GM23248 (cell line): ENCODE data around the gene TRIO. TPM values are rescaled to one million over a fixed set of nuclear protein-coding genes. Genes with fewer than 3 reads are reported as not detected.

Experiments used
- DNase-seq: peaks from one replicate; pipeline ENCODE4 v3.0.0-alpha.2; 2015
- H2AFZ ChIP-seq: fragments of 200-600 bp; sonication (generic); 2 replicates; pipeline ENCODE4 v1.6.1; 2016; ENCODE audit warnings: antibody characterized with exemption
- H3F3A ChIP-seq: fragments of 200-600 bp; sonication (generic); 2 replicates; pipeline ENCODE4 v1.6.1; 2016; ENCODE audit warnings: mild to moderate bottlenecking, antibody characterized with exemption, mixed run types; ENCODE audit not compliant: insufficient read depth
- H3K27ac ChIP-seq: fragments of 200-600 bp; sonication (generic); 2 replicates; pipeline ENCODE4 v1.5.1; 2016; ENCODE audit warnings: mild to moderate bottlenecking
- H3K27me3 ChIP-seq: fragments of 200-600 bp; sonication (generic); replicated peaks from 2 replicates; pipeline ENCODE4 v1.6.1; 2016; ENCODE audit warnings: mild to moderate bottlenecking; ENCODE audit not compliant: insufficient read depth
- H3K36me3 ChIP-seq: fragments of 200-600 bp; sonication (generic); 2 replicates; pipeline ENCODE4 v1.6.1; 2016; ENCODE audit warnings: low read depth, mild to moderate bottlenecking
- H3K4me1 ChIP-seq: fragments of 200-600 bp; sonication (generic); 2 replicates; pipeline ENCODE4 v1.6.1; 2016; ENCODE audit warnings: mild to moderate bottlenecking; ENCODE audit not compliant: insufficient read depth
- H3K4me2 ChIP-seq: fragments of 200-600 bp; sonication (generic); one replicate; pipeline ENCODE4 v1.6.1; 2016; ENCODE audit warnings: mild to moderate bottlenecking; ENCODE audit not compliant: unreplicated experiment
- H3K4me3 ChIP-seq: fragments of 200-600 bp; sonication (generic); 2 replicates; pipeline ENCODE4 v1.5.1; 2016; ENCODE audit warnings: mild to moderate bottlenecking
- H3K79me2 ChIP-seq: fragments of 200-600 bp; sonication (generic); 2 replicates; pipeline ENCODE4 v1.6.1; 2016; ENCODE audit warnings: mild to moderate bottlenecking; ENCODE audit not compliant: insufficient read depth
- H3K9ac ChIP-seq: fragments of 200-600 bp; sonication (generic); 2 replicates; pipeline ENCODE4 v1.6.1; 2016; ENCODE audit warnings: mild to moderate bottlenecking
- H3K9me2 ChIP-seq: fragments of 200-600 bp; sonication (generic); 2 replicates; pipeline ENCODE4 v1.6.1; 2016; ENCODE audit warnings: mixed run types, mild to moderate bottlenecking, moderate library complexity; ENCODE audit not compliant: insufficient read depth
- H3K9me3 ChIP-seq: fragments of 200-600 bp; sonication (generic); one replicate; pipeline ENCODE4 v1.6.1; 2017; ENCODE audit warnings: low read depth
- H4K20me1 ChIP-seq: fragments of 200-600 bp; sonication (generic); 2 replicates; pipeline ENCODE4 v1.6.0; 2016; ENCODE audit not compliant: insufficient read depth
- EZH2 ChIP-seq: fragments of 200-600 bp; sonication (generic); IDR thresholded peaks from 2 replicates; pipeline ENCODE4 v1.6.1; 2018; ENCODE audit warnings: antibody characterized with exemption, mild to moderate bottlenecking; ENCODE audit not compliant: insufficient read depth, poor library complexity, severe bottlenecking
- EZH2phosphoT487 ChIP-seq: fragments of 200-600 bp; sonication (generic); IDR thresholded peaks from 2 replicates; pipeline ENCODE4 v1.6.1; 2018; ENCODE audit warnings: antibody characterized with exemption, moderate library complexity, mild to moderate bottlenecking, low read depth; ENCODE audit not compliant: insufficient read depth
- WGBS, 2 experiments: methylation state at CpG; one replicate each; pipeline ENCODE4 v1.1.6; 2015 to 2017; ENCODE audit warnings: low lambda C conversion rate in 2 of 2, low coverage in 1 of 2; ENCODE audit errors: missing lambda C conversion rate in 2 of 2; 5-methylcytosine and 5-hydroxymethylcytosine counted together
- in situ Hi-C: fragments of 300-500 bp; cut with MboI; formaldehyde crosslinking; loops from 2 replicates; pipeline ENCODE4 v1.15.0; 2020
- polyA plus RNA-seq: library from polyadenylated mRNA; unstranded; fragments of >200 nt; fragmentation: Nextera tagmentation; extraction: Ambion mirVana; gene quantifications from 2 replicates; pipeline ENCODE4 v1.2.1, GENCODE V29; 2016
- total RNA-seq: library from RNA; depleted of rRNA; stranded (reverse); fragments of >200 nt; shearing (Covaris generic); gene quantifications from 2 replicates; pipeline ENCODE4 v1.2.3, GENCODE V29; 2014

The TRIO gene
- total and polyA plus RNA-seq, 2 experiments from 2014 or later: 28.1 to 198 TPM

DNA sequence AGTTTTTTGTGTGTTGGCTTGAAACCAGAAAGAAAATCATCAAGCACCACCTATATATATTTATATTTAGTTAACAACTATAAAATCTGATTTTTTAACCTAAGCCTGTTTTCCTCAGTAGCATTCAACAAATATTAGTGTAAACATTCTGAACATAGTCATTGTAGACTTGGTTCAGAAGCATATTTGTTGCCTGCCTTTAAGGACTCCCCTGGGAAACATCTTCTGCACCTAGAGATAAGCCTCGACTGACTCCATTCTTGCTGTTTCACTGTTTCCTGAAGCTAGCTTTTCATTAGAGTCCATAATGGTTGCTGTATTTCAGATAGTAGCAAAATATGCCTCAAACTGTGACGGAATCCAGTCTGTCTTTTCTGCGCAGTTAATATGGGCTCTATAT is 123.5 kb downstream of the TRIO start:
- H3K4me2 ChIP-seq: peak overlapping the region; percentile 77
- peaks cover 81% of the 10 kb centered on the region for H3F3A ChIP-seq
- no peaks in the 10 kb centered on the region for H3K9me2 ChIP-seq
- no peaks in the 10 kb centered on the region for H3K9me3 ChIP-seq
- no peak for TF ChIP-seq EZH2
- no peak for TF ChIP-seq EZH2phosphoT487
- H3K4me3 ChIP-seq: no peak overlapping the region
- H3K4me1 ChIP-seq: peaks cover 93% of the 10 kb centered on the region
- in situ Hi-C loops: loop anchor here (25.0 kb wide), 1 partner anchor 279 kb away; no protein-coding TSS in a partner anchor
- peak; percentile 61 for DNase-seq
- peak overlapping the region; percentile 96 for H3K27ac ChIP-seq
- H3K9ac ChIP-seq: peak overlapping the region; percentile 72
- H4K20me1 ChIP-seq: no peaks in the 10 kb centered on the region
- 56 to 57% methylated on average over 3 of the region's 3 CpGs for WGBS, 2 experiments
- H3K27me3 ChIP-seq: no peaks in the 10 kb centered on the region
- H3K79me2 ChIP-seq: peaks cover 99% of the 10 kb centered on the region
- H3K36me3 ChIP-seq: 0 out of 2 replicates have a peak, but pooled peaks cover 6% of the 10 kb centered on the region
- no peak overlapping the region for H2AFZ ChIP-seq

DNA sequence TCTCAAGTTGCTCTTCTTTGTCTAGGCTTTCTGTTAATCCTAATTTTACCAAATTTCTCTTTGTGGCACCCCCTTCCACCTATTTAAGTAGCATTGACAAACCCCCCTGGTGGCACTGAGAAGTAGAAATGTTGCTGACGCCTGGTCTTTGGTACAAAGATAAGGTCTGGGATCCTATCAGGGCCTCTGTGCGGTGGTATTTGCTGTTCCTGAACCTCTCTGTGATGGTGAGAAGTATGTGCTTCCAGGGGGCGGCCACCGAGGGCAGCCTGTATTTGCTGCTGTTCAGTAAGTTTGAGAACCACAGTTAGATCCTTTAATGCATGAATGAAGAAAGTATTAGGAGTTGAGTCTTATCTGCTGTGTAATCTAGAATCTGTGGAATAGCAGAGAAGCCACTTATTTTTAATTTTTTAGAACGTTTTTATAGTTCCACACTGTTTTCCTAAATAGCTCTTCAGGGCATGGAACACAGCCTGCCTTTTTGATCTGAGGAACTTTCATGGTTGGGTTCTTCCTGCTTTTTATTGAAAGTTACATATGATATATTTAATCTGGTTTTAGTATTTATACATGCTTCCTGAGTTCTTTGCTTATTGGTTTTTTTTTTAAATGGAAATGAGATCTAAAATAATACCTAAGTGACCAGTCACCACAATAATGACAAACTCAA is 124.2 kb downstream of the TRIO start:
- Histone ChIP-seq H3K9me2 (no peaks in the 10 kb centered on the region), H3K27ac (peak overlapping the region; percentile 96), H3K27me3 (no peaks in the 10 kb centered on the region), H3K4me2 (peak overlapping the region; percentile 77), H3K79me2 (peaks cover 99% of the 10 kb centered on the region), H2AFZ (no peak overlapping the region), H3K36me3 (peaks cover 12% of the 10 kb centered on the region; the same call in 1 of the 2 replicates), H3K4me1 (peaks cover 94% of the 10 kb centered on the region), H4K20me1 (no peaks in the 10 kb centered on the region), H3K9ac (peak overlapping the region; percentile 72), H3K4me3 (no peak overlapping the region), H3F3A (peaks cover 85% of the 10 kb centered on the region), H3K9me3 (no peaks in the 10 kb centered on the region)
- WGBS, 2 experiments: 49 to 55% methylated on average over 5 of the region's 5 CpGs
- in situ Hi-C loops: loop anchor here (25.0 kb wide), 1 partner anchor 280 kb away; no protein-coding TSS in a partner anchor
- TF ChIP-seq EZH2phosphoT487 (no peak), EZH2 (no peak)
- no peak for DNase-seq

DNA sequence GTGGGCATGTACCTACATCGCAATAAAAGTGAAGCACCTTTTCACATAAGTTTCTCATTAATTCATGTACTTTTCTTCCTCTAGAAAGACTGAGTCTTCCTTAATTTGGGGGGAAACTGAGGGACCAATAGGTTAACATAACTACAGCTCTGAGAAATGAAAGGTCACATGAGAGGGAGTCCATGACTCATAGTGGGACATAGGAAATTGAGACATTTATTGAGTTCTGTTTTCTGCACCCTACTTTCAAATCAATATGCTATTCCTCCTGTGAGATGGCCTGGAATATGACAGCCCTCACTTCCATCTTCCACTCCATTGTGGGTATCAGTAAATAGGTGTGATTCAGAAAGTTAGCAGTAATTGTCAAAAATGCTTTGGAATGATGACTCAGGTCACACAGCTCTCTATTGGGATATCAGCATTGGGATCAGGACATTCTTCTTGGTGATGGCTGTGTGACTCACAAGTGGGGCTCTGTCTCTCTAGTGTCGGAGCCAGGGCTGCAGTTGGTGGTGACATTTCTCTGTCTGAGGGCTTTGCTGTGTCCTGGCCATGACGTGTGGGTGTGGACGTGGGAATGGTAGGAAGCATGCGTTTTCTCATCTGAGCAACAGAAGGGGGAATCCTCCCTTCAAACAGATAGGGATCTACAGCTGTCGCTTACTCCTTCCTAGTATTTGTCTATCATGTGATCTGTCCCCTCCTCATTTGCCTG is 125.0 kb downstream of the TRIO start:
- Histone ChIP-seq H3K4me1 (peaks cover 98% of the 10 kb centered on the region), H3K36me3 (peaks cover 19% of the 10 kb centered on the region; the same call in 1 of the 2 replicates), H3K27ac (peak overlapping the region; percentile 96), H3K4me2 (peak overlapping the region; percentile 77), H3F3A (peaks cover 91% of the 10 kb centered on the region), H3K4me3 (peak overlapping the region; percentile 31), H3K27me3 (no peaks in the 10 kb centered on the region), H2AFZ (no peak overlapping the region), H4K20me1 (no peaks in the 10 kb centered on the region), H3K9me3 (no peaks in the 10 kb centered on the region), H3K9ac (peak overlapping the region; percentile 72), H3K79me2 (peaks cover 99% of the 10 kb centered on the region), H3K9me2 (no peaks in the 10 kb centered on the region)
- DNase-seq: peak; percentile 96
- TF ChIP-seq EZH2 (no peak), EZH2phosphoT487 (peak; percentile 69; the same call in 1 of the 2 replicates)
- in situ Hi-C loops: loop anchor here (25.0 kb wide), 1 partner anchor 281 kb away; no protein-coding TSS in a partner anchor
- WGBS, 2 experiments: 13 to 14% methylated on average over 6 of the region's 6 CpGs

DNA sequence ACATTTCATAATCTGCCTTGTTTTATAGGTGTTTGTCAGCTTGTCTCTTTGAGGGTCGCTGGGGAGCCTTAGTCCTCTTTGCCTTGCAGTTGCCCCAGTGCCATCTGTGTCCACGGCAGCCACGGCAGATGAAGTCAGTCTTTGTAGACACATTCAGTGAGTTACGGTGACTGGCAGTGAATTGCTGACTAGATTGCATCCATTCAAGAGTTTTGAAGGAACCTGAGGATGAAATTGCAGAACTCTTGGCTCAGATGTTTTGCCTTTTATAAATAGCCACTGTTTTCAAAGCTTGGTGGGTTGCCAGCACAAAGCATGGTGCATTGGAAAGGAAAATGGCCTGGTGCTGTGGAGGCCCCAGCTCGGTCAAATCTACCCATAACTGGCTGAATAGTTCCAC is 125.6 kb downstream of the TRIO start:
- Histone ChIP-seq H3K9ac (peak overlapping the region; percentile 72), H3K4me3 (peak overlapping the region; percentile 31)

More for the DNA sequence above, 125.6 kb downstream of the TRIO start:
- in situ Hi-C loops: loop anchor here (25.0 kb wide), 1 partner anchor 281 kb away; no protein-coding TSS in a partner anchor
- H2AFZ ChIP-seq: no peak overlapping the region
- H3K4me2 ChIP-seq: peak overlapping the region; percentile 77
- peaks cover 99% of the 10 kb centered on the region for H3K79me2 ChIP-seq
- H3F3A ChIP-seq: peaks cover 90% of the 10 kb centered on the region
- peaks cover 19% of the 10 kb centered on the region; the same call in 1 of the 2 replicates for H3K36me3 ChIP-seq
- H4K20me1 ChIP-seq: no peaks in the 10 kb centered on the region
- H3K9me3 ChIP-seq: no peaks in the 10 kb centered on the region
- H3K27me3 ChIP-seq: no peaks in the 10 kb centered on the region
- H3K27ac ChIP-seq: peak overlapping the region; percentile 96
- peaks cover 96% of the 10 kb centered on the region for H3K4me1 ChIP-seq
- peak; percentile 65 for DNase-seq
- 32 to 42% methylated on average over 5 of the region's 5 CpGs for WGBS, 2 experiments
- no peaks in the 10 kb centered on the region for H3K9me2 ChIP-seq
- TF ChIP-seq EZH2: no peak
- TF ChIP-seq EZH2phosphoT487: no peak
